ENCODE results near the gene FOXJ2.

DNA sequence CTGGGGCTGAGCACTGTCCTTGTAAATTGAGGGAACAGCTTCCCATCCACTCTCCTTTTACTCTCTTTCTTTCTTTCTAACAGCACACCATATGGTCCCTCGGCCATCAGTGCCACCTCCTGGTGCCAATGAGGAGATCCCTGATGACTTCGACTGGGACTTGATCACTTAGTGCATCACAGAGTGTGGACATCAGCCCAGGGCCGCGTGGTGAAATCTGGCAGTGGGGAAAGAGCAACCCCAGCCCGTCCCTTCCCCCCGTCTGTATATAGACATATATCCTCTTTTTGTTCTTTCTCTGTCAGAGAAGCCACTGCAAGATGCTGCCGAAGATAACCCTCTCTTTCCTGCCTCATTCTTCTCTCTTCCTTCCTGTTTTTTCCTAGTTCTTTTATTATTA, 20.2 kb downstream of the FOXJ2 start:
- TF ChIP-seq EZH2 (IDR thresholded peaks at IDR 0.05; ENCODE audit: borderline replicate concordance, low read depth, low read length, severe bottlenecking): no peak
- TF ChIP-seq, protein P1, sequence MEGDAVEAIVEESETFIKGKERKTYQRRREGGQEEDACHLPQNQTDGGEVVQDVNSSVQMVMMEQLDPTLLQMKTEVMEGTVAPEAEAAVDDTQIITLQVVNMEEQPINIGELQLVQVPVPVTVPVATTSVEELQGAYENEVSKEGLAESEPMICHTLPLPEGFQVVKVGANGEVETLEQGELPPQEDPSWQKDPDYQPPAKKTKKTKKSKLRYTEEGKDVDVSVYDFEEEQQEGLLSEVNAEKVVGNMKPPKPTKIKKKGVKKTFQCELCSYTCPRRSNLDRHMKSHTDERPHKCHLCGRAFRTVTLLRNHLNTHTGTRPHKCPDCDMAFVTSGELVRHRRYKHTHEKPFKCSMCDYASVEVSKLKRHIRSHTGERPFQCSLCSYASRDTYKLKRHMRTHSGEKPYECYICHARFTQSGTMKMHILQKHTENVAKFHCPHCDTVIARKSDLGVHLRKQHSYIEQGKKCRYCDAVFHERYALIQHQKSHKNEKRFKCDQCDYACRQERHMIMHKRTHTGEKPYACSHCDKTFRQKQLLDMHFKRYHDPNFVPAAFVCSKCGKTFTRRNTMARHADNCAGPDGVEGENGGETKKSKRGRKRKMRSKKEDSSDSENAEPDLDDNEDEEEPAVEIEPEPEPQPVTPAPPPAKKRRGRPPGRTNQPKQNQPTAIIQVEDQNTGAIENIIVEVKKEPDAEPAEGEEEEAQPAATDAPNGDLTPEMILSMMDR (IDR thresholded peaks at IDR 0.05; ENCODE audit: borderline replicate concordance, extremely low read depth, low read length, poor library complexity, severe bottlenecking): no peak
